ENCODE data around the gene ARX. TPM values are rescaled to one million over a fixed set of nuclear protein-coding genes. Genes with fewer than 3 reads are reported as not detected.

Gene ARX
- total RNA-seq, 3 donors from 2014 or later (not counting 1 experiment from before 2014, with no cell fraction given) = not detected

GRCh38 chrX:24955372-24955930 is 60.3 kb downstream of the ARX start:
- Mint-ChIP-seq H3K27ac (no peak overlapping the region), H3K27me3 (ENCODE audit: low read depth in 2 of 2) (no peaks in the 10 kb centered on the region), H3K36me3 (no peaks in the 10 kb centered on the region), H3K4me1 (peaks cover 0 to 10% of the 10 kb centered on the region in 2 donors), H3K4me3 (no peak overlapping the region), H3K9me3 (no peaks in the 10 kb centered on the region)
- H3K27ac ChIP-seq (ENCODE audit: low read length) = no peak overlapping the region
- TF ChIP-seq CTCF (IDR thresholded peaks at IDR 0.05) = no peak
- H3K9me3 ChIP-seq (ENCODE audit: control insufficient read depth, insufficient read depth, low read length) = no peaks in the 10 kb centered on the region
- intact Hi-C loops (cut with micrococcal nuclease) = no loop called here
- 88% methylated on average over 1 of the region's 2 CpGs for WGBS (ENCODE audit: insufficient coverage)
- no peaks in the 10 kb centered on the region for H3K27me3 ChIP-seq (ENCODE audit: control insufficient read depth, insufficient read depth, low read length)
- H3K4me1 ChIP-seq (ENCODE audit: control insufficient read depth, insufficient read depth, low read length) = no peaks in the 10 kb centered on the region
- no peak overlapping the region for H3K4me3 ChIP-seq (ENCODE audit: low read length)
- no peak for DNase-seq
- no peaks in the 10 kb centered on the region for H3K36me3 ChIP-seq (ENCODE audit: control insufficient read depth, insufficient read depth, low read length)
- no peak for ATAC-seq

- H3K4me1 Mint-ChIP-seq = peaks cover 0 to 10% of the 10 kb centered on the region in 2 donors
- intact Hi-C loops (cut with micrococcal nuclease) = no loop called here
- WGBS (ENCODE audit: insufficient coverage) = 90% methylated on average over 2 of the region's 2 CpGs
- no peaks in the 10 kb centered on the region for H3K36me3 ChIP-seq (ENCODE audit: control insufficient read depth, insufficient read depth, low read length)
- H3K27ac ChIP-seq (ENCODE audit: low read length) = no peak overlapping the region
- no peaks in the 10 kb centered on the region for H3K27me3 Mint-ChIP-seq (ENCODE audit: low read depth in 2 of 2)
- H3K27me3 ChIP-seq (ENCODE audit: control insufficient read depth, insufficient read depth, low read length) = no peaks in the 10 kb centered on the region
- no peak overlapping the region for H3K4me3 Mint-ChIP-seq
- H3K4me3 ChIP-seq (ENCODE audit: low read length) = no peak overlapping the region
- TF ChIP-seq CTCF (IDR thresholded peaks at IDR 0.05) = no peak
- H3K36me3 Mint-ChIP-seq = no peaks in the 10 kb centered on the region
- DNase-seq (no peak), ATAC-seq (no peak)
- H3K9me3 ChIP-seq (ENCODE audit: control insufficient read depth, insufficient read depth, low read length) = no peaks in the 10 kb centered on the region
- H3K4me1 ChIP-seq (ENCODE audit: control insufficient read depth, insufficient read depth, low read length) = no peaks in the 10 kb centered on the region
- H3K27ac Mint-ChIP-seq = no peak overlapping the region
- H3K9me3 Mint-ChIP-seq = no peaks in the 10 kb centered on the region
Observed at GRCh38 chrX:24954732-24955131, 61.0 kb downstream of the ARX start.

All from natural killer cell (primary cell).